ENCODE results near the gene ATM.

GRCh38 chr11:108228251-108228650, 5.4 kb downstream of the ATM start:
- TF ChIP-seq, protein P1, sequence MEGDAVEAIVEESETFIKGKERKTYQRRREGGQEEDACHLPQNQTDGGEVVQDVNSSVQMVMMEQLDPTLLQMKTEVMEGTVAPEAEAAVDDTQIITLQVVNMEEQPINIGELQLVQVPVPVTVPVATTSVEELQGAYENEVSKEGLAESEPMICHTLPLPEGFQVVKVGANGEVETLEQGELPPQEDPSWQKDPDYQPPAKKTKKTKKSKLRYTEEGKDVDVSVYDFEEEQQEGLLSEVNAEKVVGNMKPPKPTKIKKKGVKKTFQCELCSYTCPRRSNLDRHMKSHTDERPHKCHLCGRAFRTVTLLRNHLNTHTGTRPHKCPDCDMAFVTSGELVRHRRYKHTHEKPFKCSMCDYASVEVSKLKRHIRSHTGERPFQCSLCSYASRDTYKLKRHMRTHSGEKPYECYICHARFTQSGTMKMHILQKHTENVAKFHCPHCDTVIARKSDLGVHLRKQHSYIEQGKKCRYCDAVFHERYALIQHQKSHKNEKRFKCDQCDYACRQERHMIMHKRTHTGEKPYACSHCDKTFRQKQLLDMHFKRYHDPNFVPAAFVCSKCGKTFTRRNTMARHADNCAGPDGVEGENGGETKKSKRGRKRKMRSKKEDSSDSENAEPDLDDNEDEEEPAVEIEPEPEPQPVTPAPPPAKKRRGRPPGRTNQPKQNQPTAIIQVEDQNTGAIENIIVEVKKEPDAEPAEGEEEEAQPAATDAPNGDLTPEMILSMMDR (IDR thresholded peaks at IDR 0.05): no peak
- no peak for TF ChIP-seq POLR2A (IDR thresholded peaks at IDR 0.05)

All from body of pancreas (tissue), 4 donors.